Neuronal stem cell (in vitro differentiated cells): ENCODE measurements around the gene KMT2B.

ENCODE experiments used
- DNase-seq: peaks from one replicate; pipeline ENCODE4 v3.0.0-alpha.2; 2013; ENCODE audit warnings: low spot score
- H2AFZ ChIP-seq: one replicate; pipeline ENCODE4 v1.6.1; 2013; ENCODE audit warnings: mild to moderate bottlenecking, low read length, inconsistent platforms
- H2AK5ac ChIP-seq: 2 replicates; pipeline ENCODE4 v1.6.1; 2013; ENCODE audit warnings: low read depth, mild to moderate bottlenecking, inconsistent platforms, low read length, moderate library complexity, mixed read lengths
- H2BK120ac ChIP-seq: 2 replicates; pipeline ENCODE4 v1.6.1; 2013; ENCODE audit warnings: low read depth, mild to moderate bottlenecking, inconsistent platforms, low read length, moderate library complexity, mixed read lengths
- H2BK12ac ChIP-seq: one replicate; pipeline ENCODE4 v1.6.1; 2013; ENCODE audit warnings: low read length, inconsistent platforms
- H2BK15ac ChIP-seq: 2 replicates; pipeline ENCODE4 v1.6.1; 2013; ENCODE audit warnings: mild to moderate bottlenecking, low read length, inconsistent platforms, mixed read lengths
- H2BK5ac ChIP-seq: one replicate; pipeline ENCODE4 v1.6.1; 2013; ENCODE audit warnings: inconsistent platforms, mild to moderate bottlenecking, low read length, moderate library complexity
- H3K14ac ChIP-seq: one replicate; pipeline ENCODE4 v1.6.1; 2013; ENCODE audit warnings: low read length, inconsistent platforms
- H3K18ac ChIP-seq: 2 replicates; pipeline ENCODE4 v1.6.1; 2013; ENCODE audit warnings: low read length, inconsistent platforms
- H3K23ac ChIP-seq: 2 replicates; pipeline ENCODE4 v1.6.1; 2013; ENCODE audit warnings: low read depth, mild to moderate bottlenecking, mixed read lengths, low read length, inconsistent platforms; ENCODE audit not compliant: poor library complexity
- H3K27ac ChIP-seq: replicated peaks from 3 replicates; pipeline ENCODE4 v1.5.1; 2013; ENCODE audit warnings: low read length, inconsistent platforms
- H3K27me3 ChIP-seq, 3 experiments: 2 replicates each; pipeline ENCODE4 v1.6.1; 2013; ENCODE audit warnings: low read length in 3 of 3, mild to moderate bottlenecking in 2 of 3, inconsistent platforms in 1 of 3, low read depth in 1 of 3, mixed read lengths in 1 of 3, moderate library complexity in 1 of 3; ENCODE audit not compliant: control insufficient read depth in 3 of 3, insufficient read depth in 3 of 3
- H3K36me3 ChIP-seq, 2 donors: replicated peaks in 1 of 2; 2 replicates each; pipeline ENCODE4 v1.6.1; 2013; ENCODE audit warnings: low read length in 2 of 2; ENCODE audit not compliant: control insufficient read depth in 2 of 2, insufficient read depth in 2 of 2
- H3K4ac ChIP-seq: 2 replicates; pipeline ENCODE4 v1.6.1; 2013; ENCODE audit warnings: inconsistent platforms, mild to moderate bottlenecking, low read length, moderate library complexity
- H3K4me1 ChIP-seq, 2 donors: 1 replicate in 1 of 2; 2 replicates in 1 of 2; pipeline ENCODE4 v1.6.1; 2013; ENCODE audit warnings: low read length in 2 of 2, low read depth in 1 of 2; ENCODE audit not compliant: control insufficient read depth in 2 of 2, insufficient read depth in 1 of 2
- H3K4me2 ChIP-seq: one replicate; pipeline ENCODE4 v1.6.1; 2013; ENCODE audit warnings: mild to moderate bottlenecking, low read length, inconsistent platforms; ENCODE audit not compliant: insufficient read depth, poor library complexity, severe bottlenecking
- H3K4me3 ChIP-seq, 2 donors: 2 replicates each; pipeline ENCODE4 v1.5.1; 2013; ENCODE audit warnings: low read length in 2 of 2, mild to moderate bottlenecking in 2 of 2, inconsistent platforms in 1 of 2, moderate library complexity in 1 of 2
- H3K79me1 ChIP-seq: one replicate; pipeline ENCODE4 v1.6.1; 2013; ENCODE audit warnings: low read depth, mild to moderate bottlenecking, inconsistent platforms, low read length, moderate library complexity
- H3K9ac ChIP-seq: one replicate; pipeline ENCODE4 v1.6.1; 2013; ENCODE audit warnings: mild to moderate bottlenecking, low read depth, low read length, inconsistent platforms; ENCODE audit not compliant: poor library complexity
- H3K9me3 ChIP-seq, 2 donors: replicated peaks in 1 of 2; 2 replicates each; pipeline versions ENCODE3 to v1.6.1; 2013; ENCODE audit warnings: low read length in 2 of 2, mild to moderate bottlenecking in 2 of 2, inconsistent platforms in 1 of 2, low read depth in 1 of 2, mixed read lengths in 1 of 2, moderate library complexity in 1 of 2; ENCODE audit not compliant: control insufficient read depth in 2 of 2, insufficient read depth in 1 of 2
- H4K8ac ChIP-seq: one replicate; pipeline ENCODE4 v1.6.1; 2013; ENCODE audit warnings: low read depth, mild to moderate bottlenecking, inconsistent platforms, low read length, moderate library complexity
- H4K91ac ChIP-seq: one replicate; pipeline ENCODE4 v1.6.1; 2013; ENCODE audit warnings: low read length, low read depth, mild to moderate bottlenecking, inconsistent platforms; ENCODE audit not compliant: poor library complexity
- WGBS, 2 donors: extraction: QIAGEN DNeasy Blood & Tissue Kit; methylation state at CpG; one replicate each; pipeline ENCODE4 v1.1.7; 2013; ENCODE audit warnings: missing lambda C conversion rate in 2 of 2, mixed read lengths in 1 of 2; ENCODE audit not compliant: insufficient read length in 2 of 2, insufficient replicate concordance in 1 of 2; ENCODE audit errors: extremely low coverage in 2 of 2; 5-methylcytosine and 5-hydroxymethylcytosine counted together

Gene KMT2B

GRCh38 chr19:35783469-35784434 lies 65.9 kb downstream of the KMT2B start:
- Histone ChIP-seq H2BK12ac (peak overlapping the region; percentile 6), H4K8ac (no peak overlapping the region), H3K4me1 (peaks cover 0 to 11% of the 10 kb centered on the region in 2 donors), H3K36me3 (peaks cover 24 to 81% of the 10 kb centered on the region in 2 donors), H3K9ac (peak overlapping the region; percentile 83), H3K4me2 (peak overlapping the region; percentile 40), H3K14ac (no peak overlapping the region), H2BK5ac (peak overlapping the region; percentile 24), H3K9me3 (no peaks in the 10 kb centered on the region), H3K79me1 (no peaks in the 10 kb centered on the region), H3K27me3 (no peaks in the 10 kb centered on the region), H3K4ac (no peak overlapping the region), H3K18ac (peak overlapping the region; percentile 38), H2BK120ac (no peak overlapping the region), H3K4me3 (no peak overlapping the region), H2BK15ac (peak overlapping the region; percentile 37), H4K91ac (no peak overlapping the region), H3K27ac (no peak overlapping the region), H3K23ac (peak overlapping the region; percentile 89), H2AK5ac (peak overlapping the region; percentile 88), H2AFZ (no peak overlapping the region)
- no CpG with 5 or more reads among the region's 28 CpGs for WGBS, 2 donors
- no peak for DNase-seq

- Histone ChIP-seq H4K91ac (no peak overlapping the region), H4K8ac (no peak overlapping the region), H3K79me1 (no peaks in the 10 kb centered on the region), H3K4ac (peak overlapping the region; percentile 76), H2AK5ac (peak overlapping the region; percentile 63), H3K36me3 (peaks cover 24 to 71% of the 10 kb centered on the region in 2 donors), H2AFZ (no peak overlapping the region), H3K4me2 (peak overlapping the region; percentile 40), H2BK120ac (no peak overlapping the region), H3K9me3 (no peaks in the 10 kb centered on the region), H2BK15ac (no peak overlapping the region), H3K14ac (no peak overlapping the region), H3K18ac (peak overlapping the region; percentile 65), H2BK12ac (no peak overlapping the region), H3K27me3 (no peaks in the 10 kb centered on the region), H3K23ac (no peak overlapping the region), H2BK5ac (peak overlapping the region; percentile 75), H3K4me1 (peaks cover 0 to 11% of the 10 kb centered on the region in 2 donors), H3K27ac (no peak overlapping the region), H3K4me3 (peak overlapping the region in 1 of 2 donors; percentile 52), H3K9ac (peak overlapping the region; percentile 83)
- no CpG with 5 or more reads among the region's 45 CpGs for WGBS, 2 donors
- no peak for DNase-seq
These were observed 66.9 kb downstream of the KMT2B start for GRCh38 chr19:35784503-35785338.

GRCh38 chr19:35785339-35785627 lies 67.5 kb downstream of the KMT2B start:
- no CpG with 5 or more reads among the region's 10 CpGs for WGBS, 2 donors
- Histone ChIP-seq H3K4me2 (no peak overlapping the region), H3K4ac (no peak overlapping the region), H3K18ac (peak overlapping the region; percentile 65), H3K4me3 (no peak overlapping the region), H2AFZ (no peak overlapping the region), H3K36me3 (peaks cover 24 to 66% of the 10 kb centered on the region in 2 donors), H3K27me3 (no peaks in the 10 kb centered on the region), H3K23ac (no peak overlapping the region), H2BK15ac (no peak overlapping the region), H3K9me3 (no peaks in the 10 kb centered on the region), H3K79me1 (peaks cover 1% of the 10 kb centered on the region), H2BK5ac (no peak overlapping the region), H4K91ac (no peak overlapping the region), H2AK5ac (peak overlapping the region; percentile 63), H3K14ac (no peak overlapping the region), H2BK12ac (no peak overlapping the region), H3K9ac (no peak overlapping the region), H3K4me1 (peaks cover 0 to 11% of the 10 kb centered on the region in 2 donors), H2BK120ac (no peak overlapping the region), H4K8ac (no peak overlapping the region), H3K27ac (no peak overlapping the region)
- DNase-seq = no peak
